ENCODE data around the gene MROH7.

The MROH7 gene

DNA sequence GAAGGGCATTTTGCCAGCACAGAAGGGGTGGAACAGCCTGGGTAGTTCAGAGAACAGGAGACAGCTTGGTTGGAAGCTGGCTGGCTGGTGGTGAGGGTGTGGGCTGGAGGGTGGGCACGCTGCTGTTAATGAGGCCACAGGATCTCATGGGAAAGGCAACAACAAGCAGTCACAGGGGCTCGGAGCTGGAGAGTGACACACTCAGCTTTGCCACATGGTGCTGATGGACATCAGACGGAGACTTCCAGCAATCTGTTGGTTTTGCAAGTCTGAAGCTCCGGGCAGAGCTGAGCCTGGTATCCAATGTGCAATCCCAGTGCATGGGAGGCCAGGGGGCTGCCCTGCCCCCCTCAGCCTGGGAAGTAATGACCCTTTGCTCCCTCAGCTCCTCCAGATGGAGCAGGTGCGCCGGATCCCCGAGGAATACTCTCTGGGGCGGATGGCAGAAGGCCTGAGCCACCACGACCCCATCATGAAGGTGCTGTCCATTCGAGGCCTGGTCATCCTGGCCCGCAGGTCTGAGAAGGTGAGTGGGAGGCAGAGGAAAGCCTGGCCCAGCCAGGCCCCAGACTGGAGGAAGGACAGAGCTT, 58.4 kb downstream of the MROH7 start:
- ChIA-PET POLR2A (no interaction called here), CTCF (no interaction called here)
- DNase-seq (ENCODE audit: low read depth, low spot score), result no peak
- TF ChIP-seq, protein P1, sequence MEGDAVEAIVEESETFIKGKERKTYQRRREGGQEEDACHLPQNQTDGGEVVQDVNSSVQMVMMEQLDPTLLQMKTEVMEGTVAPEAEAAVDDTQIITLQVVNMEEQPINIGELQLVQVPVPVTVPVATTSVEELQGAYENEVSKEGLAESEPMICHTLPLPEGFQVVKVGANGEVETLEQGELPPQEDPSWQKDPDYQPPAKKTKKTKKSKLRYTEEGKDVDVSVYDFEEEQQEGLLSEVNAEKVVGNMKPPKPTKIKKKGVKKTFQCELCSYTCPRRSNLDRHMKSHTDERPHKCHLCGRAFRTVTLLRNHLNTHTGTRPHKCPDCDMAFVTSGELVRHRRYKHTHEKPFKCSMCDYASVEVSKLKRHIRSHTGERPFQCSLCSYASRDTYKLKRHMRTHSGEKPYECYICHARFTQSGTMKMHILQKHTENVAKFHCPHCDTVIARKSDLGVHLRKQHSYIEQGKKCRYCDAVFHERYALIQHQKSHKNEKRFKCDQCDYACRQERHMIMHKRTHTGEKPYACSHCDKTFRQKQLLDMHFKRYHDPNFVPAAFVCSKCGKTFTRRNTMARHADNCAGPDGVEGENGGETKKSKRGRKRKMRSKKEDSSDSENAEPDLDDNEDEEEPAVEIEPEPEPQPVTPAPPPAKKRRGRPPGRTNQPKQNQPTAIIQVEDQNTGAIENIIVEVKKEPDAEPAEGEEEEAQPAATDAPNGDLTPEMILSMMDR (IDR thresholded peaks at IDR 0.05; ENCODE audit: insufficient read depth, low read length, missing control alignments), result no peak
- H3K4me3 ChIP-seq (ENCODE audit: low read depth, low read length), result no peak overlapping the region

DNA sequence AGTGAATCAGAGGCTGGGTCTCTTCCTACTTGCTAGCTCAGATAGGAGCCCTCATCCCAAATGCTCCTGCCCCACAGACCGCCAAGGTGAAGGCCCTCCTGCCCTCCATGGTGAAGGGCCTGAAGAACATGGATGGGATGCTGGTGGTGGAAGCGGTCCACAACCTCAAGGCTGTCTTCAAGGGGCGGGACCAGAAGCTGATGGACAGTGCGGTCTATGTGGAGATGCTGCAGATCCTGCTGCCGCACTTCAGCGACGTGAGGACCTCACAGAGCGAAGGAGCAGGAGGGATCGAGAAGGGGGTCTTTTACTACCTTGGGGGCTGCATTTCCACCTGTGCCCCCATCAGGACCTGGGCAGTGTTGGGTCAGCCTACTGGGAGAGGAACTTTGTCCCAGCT, 59.5 kb downstream of the MROH7 start:
- TF ChIP-seq, protein P1 (IDR thresholded peaks at IDR 0.05; ENCODE audit: insufficient read depth, low read length, missing control alignments), result no peak
- no peak for DNase-seq (ENCODE audit: low read depth, low spot score)
- H3K4me3 ChIP-seq (ENCODE audit: low read depth, low read length), result no peak overlapping the region
- POLR2A ChIA-PET, result no interaction called here
- CTCF ChIA-PET, result no interaction called here

DNA sequence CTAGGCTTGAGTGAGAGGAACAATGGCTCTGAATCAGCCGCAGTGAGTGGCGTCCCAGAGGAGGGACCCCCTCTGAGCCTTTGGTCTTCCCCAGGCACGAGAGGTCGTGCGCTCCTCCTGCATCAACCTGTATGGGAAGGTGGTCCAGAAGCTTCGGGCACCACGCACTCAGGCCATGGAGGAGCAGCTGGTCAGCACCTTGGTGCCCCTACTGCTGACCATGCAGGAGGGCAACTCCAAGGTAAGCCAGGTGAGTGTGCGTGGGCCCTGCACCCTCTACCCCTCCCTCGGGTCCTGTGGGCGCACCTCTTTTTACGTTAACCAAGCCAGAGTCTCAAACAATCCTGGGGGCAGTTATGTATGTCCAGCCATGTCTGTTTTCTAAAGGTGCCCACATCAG, 60.4 kb downstream of the MROH7 start:
- TF ChIP-seq, protein P1 (IDR thresholded peaks at IDR 0.05; ENCODE audit: insufficient read depth, low read length, missing control alignments), result no peak
- ChIA-PET POLR2A (no interaction called here), CTCF (no interaction called here)
- no peak for DNase-seq (ENCODE audit: low read depth, low spot score)
- no peak overlapping the region for H3K4me3 ChIP-seq (ENCODE audit: low read depth, low read length)

DNA sequence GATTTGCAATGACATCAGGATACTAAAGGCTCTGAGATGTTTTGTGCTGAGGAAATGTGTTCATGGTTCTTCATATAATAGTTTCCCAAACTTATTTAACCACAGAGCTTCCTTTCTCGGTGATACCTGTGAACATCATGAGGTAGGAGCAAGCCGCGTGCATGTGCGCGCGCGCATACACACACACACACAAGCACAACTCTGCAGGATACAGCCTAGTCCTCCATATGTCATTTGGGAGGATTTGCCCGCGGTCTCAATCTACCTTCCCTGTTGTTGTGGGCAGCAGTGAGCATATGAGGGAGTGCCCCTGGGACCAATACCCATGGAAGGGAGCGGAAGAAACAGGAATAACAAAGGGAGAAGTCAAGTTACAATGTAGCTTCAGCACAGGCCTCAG, 61.9 kb downstream of the MROH7 start:
- no peak overlapping the region for H3K4me3 ChIP-seq (ENCODE audit: low read depth, low read length)
- POLR2A ChIA-PET, result no interaction called here
- CTCF ChIA-PET, result interaction anchor here (1.9 kb wide), 1 partner anchor 12 kb away, joined by 5 read pairs; the partner anchor contains the start of gene TTC4
- no peak for DNase-seq (ENCODE audit: low read depth, low spot score)
- TF ChIP-seq, protein P1 (IDR thresholded peaks at IDR 0.05; ENCODE audit: insufficient read depth, low read length, missing control alignments), result no peak

DNA sequence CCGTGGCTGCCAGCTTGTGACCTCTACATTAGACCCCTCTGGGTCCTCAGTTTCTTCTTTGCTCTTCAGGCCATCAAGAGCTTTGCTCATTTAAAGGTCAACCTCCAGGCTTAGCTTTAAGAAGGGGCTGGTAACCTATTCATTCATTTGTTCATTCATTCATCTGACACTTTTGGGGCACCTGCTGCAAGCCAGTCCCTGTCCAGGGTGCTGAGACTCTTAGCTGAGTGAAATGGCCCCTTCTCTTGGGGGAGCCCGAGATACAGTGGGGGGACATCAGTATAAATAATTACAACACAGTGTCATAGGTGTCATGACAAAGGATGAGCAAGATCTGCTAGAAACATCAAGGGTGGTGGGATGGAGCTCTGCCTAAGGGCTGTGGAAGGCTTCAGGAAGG, 63.6 kb downstream of the MROH7 start:
- no peak for DNase-seq (ENCODE audit: low read depth, low spot score)
- TF ChIP-seq, protein P1 (IDR thresholded peaks at IDR 0.05; ENCODE audit: insufficient read depth, low read length, missing control alignments), result no peak
- H3K4me3 ChIP-seq (ENCODE audit: low read depth, low read length), result no peak overlapping the region
- POLR2A ChIA-PET, result no interaction called here
- CTCF ChIA-PET, result interaction anchor here (0.6 to 1.9 kb wide), 2 partner anchors 10 to 711 kb away, joined by 4 to 5 read pairs; partner anchors contain the start of gene TTC4

DNA sequence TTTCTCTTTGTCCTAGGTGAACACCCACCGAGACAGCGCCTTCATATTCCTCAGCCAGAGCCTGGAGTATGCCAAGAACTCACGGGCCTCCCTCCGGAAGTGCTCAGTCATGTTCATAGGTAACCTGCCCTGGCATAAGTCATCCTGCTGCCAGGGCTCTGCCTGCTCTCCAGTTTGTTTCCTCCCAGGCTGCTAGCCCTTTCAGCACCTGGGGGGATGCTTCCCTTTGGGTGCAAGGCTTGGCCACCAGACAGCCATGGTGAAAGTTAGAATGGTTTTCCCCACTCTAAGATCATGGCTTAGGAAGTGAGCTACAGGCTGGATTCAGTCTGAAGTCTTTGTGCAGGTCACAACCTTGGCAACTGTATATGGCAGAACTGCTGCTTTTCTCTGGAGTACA, 64.8 kb downstream of the MROH7 start:
- ChIA-PET CTCF (no interaction called here), POLR2A (no interaction called here)
- DNase-seq (ENCODE audit: low read depth, low spot score), result no peak
- TF ChIP-seq, protein P1 (IDR thresholded peaks at IDR 0.05; ENCODE audit: insufficient read depth, low read length, missing control alignments), result no peak
- H3K4me3 ChIP-seq (ENCODE audit: low read depth, low read length), result no peak overlapping the region
